GM19035 (cell line): ENCODE measurements around the gene TMEM200A.
A peak's percentile ranks its signal among the peaks of the same experiment; 100 is the strongest.

Experiments
- ATAC-seq: cut with Tn5 transposase; IDR thresholded peaks from one replicate; pipeline ENCODE4 v1.9.1; 2021; ENCODE audit not compliant: unreplicated experiment

The TMEM200A gene

GRCh38 chr6:130377371-130377770 lies 11.6 kb downstream of the TMEM200A start:
- no peak for ATAC-seq

DNA sequence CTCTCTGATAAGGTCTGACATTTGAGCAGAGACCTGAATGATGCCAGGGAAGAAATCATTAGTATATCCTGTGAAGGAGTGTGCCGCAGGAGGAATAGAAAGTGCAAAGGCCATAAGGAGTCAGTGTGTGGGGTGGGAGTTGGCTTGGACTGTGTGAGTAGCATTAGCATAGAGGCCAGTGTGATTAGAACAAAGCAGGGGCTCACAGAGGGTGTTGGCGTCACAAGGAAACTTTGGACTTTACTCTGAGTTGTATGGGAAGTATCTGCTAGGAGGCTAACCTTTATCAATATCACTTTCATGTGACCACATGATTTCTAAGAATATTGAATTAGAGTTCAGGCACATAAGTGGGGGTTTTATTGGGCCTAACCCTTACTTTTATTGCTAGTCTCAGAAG lies 12.1 kb downstream of the TMEM200A start:
- no peak for ATAC-seq

DNA sequence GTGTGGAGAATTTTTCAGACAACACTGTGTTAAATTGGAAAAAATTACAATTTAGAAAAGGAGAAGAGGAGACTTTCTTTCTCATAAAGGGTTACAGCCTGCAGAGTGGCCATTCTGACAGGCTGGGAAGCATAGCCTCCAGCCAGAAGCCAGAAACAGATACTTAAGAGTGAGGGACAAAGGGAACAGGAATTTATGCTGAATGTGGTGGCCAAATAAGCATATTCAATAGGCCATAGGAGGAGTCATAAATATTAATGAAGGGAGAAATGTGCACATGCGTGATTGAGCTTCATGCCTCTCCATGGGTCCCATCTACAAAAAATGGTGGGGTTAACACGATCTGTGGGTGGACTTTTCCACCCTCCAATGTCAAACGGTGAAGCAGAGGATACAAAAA lies 13.4 kb downstream of the TMEM200A start:
- no peak for ATAC-seq

GRCh38 chr6:130381012-130381411 lies 15.2 kb downstream of the TMEM200A start:
- no peak for ATAC-seq

DNA sequence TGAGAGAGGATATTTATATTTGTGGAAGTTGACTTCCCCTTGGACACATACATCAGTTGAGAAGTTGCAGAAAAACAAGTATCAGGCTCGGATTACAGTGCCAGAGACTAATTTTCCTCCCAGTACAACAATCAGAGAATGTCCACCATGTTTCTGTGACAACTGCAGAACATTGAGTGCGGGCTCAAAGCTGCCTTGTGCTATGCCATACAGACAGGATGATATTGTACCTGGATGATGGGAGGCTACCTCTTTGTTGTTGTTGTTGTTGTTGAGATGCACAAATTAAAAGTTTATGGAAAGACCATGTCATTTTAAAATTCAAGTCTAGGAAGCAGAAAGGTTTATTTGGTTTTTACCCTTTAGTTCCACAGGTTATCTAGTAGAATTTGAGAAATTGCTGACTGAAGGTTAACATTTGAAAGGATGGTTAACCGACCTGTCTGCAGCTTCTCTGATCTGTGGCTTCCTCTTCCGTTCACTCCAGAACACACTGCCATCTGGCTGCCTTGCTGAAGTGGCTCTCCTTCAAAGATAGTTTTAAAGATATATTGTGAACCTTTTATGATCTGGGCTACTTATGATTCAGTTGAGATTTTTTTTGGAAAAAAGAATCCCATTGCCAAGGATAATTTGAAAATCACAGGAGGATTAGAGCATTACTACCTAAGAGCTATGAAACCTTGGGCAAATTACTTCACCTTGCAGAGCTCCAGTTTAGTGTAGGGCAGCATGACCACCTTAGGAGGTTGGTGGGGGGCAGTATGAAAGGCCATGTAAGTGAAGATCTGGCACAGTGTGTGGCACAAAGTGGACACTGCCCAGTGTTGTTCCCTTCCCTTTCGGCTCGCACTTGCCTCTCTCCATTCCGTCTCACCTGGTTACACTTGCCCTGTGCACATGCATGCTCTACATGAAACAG lies 15.9 kb downstream of the TMEM200A start:
- peak; percentile 82 for ATAC-seq

DNA sequence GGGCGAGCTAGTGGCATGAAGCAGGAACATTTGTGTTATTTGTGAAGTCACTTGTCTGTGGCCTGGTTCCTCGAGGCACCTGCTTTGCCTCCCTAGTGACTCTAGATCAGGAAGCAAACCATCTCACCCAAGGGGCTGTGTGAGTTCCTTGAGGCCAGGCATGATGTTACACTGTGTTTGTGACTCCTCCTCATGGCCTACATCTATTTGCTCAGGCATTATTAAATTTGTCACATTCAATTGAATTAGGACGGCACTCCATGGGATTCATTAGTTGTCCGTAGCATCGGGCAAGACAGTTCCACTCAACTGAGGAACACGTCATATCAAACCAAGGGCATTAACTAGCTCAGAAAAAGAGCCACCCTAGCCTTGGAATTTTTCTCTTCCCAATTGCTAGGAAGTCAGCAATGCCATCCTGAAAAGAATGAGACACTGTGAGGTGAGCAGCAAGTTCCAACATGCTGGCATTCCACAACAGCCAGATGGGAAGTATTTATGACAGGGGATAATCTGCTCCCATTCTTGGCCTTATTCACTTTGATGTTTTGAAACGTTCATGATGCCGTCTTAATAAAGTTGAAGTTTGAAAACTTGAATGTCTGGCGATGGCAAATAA lies 17.2 kb downstream of the TMEM200A start:
- no peak for ATAC-seq

DNA sequence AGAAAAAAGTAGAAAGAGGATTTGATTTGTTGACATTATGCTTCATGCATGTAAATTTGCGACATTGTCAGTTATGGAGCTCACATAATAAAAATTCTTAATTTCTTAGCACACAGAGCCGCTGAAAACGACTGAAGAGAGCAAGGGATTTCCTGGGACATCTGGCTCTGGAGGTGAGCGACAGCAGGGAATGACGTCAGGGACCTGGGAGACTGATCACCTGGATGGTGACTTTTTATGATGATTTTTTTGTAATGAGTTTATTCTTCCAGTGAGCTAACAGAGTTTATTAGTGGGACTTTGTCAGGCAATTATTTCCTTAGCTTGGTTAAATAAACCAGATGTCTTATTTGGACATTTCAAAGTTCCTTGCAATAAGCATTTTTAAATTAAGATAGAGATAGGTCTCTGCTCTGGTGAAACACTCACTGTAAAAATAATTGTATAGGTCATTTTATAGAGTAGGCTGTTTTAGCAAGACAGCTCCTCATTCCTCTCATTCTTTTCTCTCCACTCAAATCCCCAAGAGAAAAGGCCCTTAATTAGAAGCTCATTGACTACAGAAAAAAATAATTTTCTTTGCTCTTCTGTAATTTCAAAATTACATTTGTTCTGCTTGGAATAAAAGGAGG lies 19.4 kb downstream of the TMEM200A start:
- ATAC-seq: no peak

- no peak for ATAC-seq
These were observed 23.3 kb downstream of the TMEM200A start for GRCh38 chr6:130389142-130389541.

- no peak for ATAC-seq
These were observed 25.1 kb downstream of the TMEM200A start for GRCh38 chr6:130390890-130391289.

- ATAC-seq: no peak
These were observed 27.5 kb downstream of the TMEM200A start for GRCh38 chr6:130393306-130393705.

GRCh38 chr6:130394246-130394645 lies 28.4 kb downstream of the TMEM200A start:
- ATAC-seq: no peak

DNA sequence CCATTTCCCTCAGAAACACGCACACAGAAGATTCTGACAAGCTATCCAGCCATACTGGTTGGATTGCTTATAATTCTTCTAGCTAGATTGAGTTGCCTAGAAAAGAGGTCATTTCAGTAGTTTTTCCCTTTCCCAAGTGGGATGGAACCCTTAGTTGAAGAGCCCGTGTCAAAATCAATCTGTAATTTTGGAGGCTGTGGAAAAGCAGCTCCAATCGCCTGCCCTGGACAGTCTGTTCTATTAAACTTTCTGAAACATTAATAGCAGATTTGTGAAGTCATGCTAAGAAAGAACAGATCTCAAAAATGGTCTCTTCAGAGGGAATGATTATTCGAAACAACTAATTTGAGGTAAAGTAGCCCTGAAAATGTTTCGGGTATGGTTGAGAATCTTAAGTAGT lies 29.3 kb downstream of the TMEM200A start:
- no peak for ATAC-seq

GRCh38 chr6:130396722-130397121 lies 30.9 kb downstream of the TMEM200A start:
- ATAC-seq: peak; percentile 54

GRCh38 chr6:130405549-130405948 lies 39.7 kb downstream of the TMEM200A start:
- no peak for ATAC-seq

- ATAC-seq: no peak
These were observed 41.2 kb downstream of the TMEM200A start for GRCh38 chr6:130407032-130407431.

GRCh38 chr6:130409418-130410100 lies 43.7 kb downstream of the TMEM200A start:
- no peak for ATAC-seq

DNA sequence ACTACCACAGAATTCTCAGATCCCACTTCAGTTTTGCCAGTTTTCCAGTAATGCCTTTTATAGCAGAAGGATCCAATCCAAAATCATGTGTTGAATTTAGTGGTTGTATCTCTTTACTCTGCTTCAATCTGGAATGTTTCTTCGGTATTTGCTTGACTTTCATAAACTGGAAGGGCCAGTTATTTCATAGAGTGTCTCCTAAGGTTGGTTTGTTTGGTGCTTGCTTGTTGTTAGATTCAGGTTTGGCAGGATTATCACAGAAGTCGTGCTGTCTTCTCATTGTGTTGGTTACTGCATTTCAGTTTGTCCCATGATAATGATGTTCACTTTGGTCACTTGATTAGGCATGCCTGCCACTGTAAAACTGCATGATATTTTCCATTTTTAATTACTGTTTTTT lies 45.7 kb downstream of the TMEM200A start:
- ATAC-seq: no peak

GRCh38 chr6:130412556-130413290 lies 46.9 kb downstream of the TMEM200A start:
- ATAC-seq: no peak

- no peak for ATAC-seq
These were observed 52.1 kb downstream of the TMEM200A start for GRCh38 chr6:130417951-130418350.

DNA sequence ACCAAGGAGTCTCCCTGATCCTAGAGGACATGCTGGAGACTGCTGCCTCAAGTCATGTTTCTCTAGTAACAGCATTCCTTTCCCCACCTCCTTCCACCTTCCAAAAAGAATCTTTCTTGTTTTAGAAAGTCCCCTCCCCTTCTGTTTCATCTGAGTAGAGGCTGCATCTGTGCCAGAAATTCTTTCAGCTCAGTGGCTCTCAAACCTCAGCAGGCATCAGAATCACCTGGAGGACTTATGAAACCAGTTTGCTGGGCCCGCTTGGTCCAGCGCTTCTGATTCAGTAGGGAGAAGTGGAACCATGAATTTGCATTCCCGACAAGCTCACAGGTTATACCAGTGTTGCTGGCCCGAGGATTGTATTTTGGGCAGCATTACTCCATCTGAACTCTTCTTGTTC lies 55.1 kb downstream of the TMEM200A start:
- no peak for ATAC-seq

DNA sequence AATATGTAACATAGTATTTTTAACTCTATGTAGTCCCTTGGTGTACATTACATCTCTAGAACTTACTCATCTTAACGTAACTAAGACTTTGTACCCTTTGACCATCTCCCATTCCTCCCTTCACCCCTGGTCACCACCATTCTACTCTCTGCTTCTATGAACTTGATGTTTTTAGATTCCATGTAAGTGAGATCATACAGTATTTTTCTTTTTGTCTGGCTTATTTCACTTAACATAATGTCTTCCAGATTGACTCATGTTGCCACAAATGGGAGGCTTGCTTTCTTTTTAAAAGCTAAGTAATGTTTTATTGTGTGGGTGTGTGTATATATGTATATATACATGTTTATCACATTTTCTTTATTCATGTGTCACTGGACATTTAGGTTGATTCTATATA lies 55.8 kb downstream of the TMEM200A start:
- ATAC-seq: no peak
